Ishikawa (cell line): Measurements from ENCODE around the gene MCF2L2.

ENCODE experiments used
- CEBPB ChIP-seq: IDR thresholded peaks from 2 replicates; pipeline ENCODE4 v1.6.1; 2012
- CREB1 ChIP-seq: IDR thresholded peaks from 2 replicates; pipeline ENCODE4 v1.6.1; 2012; ENCODE audit warnings: low read depth
- EGR1 ChIP-seq: IDR thresholded peaks from 2 replicates; pipeline ENCODE4 v1.6.1; 2012
- EP300 ChIP-seq: IDR thresholded peaks from 2 replicates; pipeline ENCODE4 v1.6.1; 2012; ENCODE audit warnings: borderline replicate concordance
- FOXM1 ChIP-seq: IDR thresholded peaks from 2 replicates; pipeline ENCODE4 v1.6.1; 2012; ENCODE audit warnings: low read depth, borderline replicate concordance
- NFIC ChIP-seq: IDR thresholded peaks from 2 replicates; pipeline ENCODE4 v1.6.1; 2012
- RAD21 ChIP-seq: IDR thresholded peaks from 2 replicates; pipeline ENCODE4 v1.6.1; 2012; ENCODE audit warnings: low read depth
- REST ChIP-seq: IDR thresholded peaks from 2 replicates; pipeline ENCODE4 v1.6.1; 2012; ENCODE audit warnings: low read depth, mild to moderate bottlenecking
- TAF1 ChIP-seq: IDR thresholded peaks from 2 replicates; pipeline ENCODE4 v1.6.1; 2012; ENCODE audit warnings: low read depth, mild to moderate bottlenecking
- TCF12 ChIP-seq: IDR thresholded peaks from 2 replicates; pipeline ENCODE4 v1.6.1; 2012; ENCODE audit warnings: low read depth
- TEAD4 ChIP-seq: IDR thresholded peaks from 2 replicates; pipeline ENCODE4 v1.6.1; 2012
- USF1 ChIP-seq: IDR thresholded peaks from 2 replicates; pipeline ENCODE4 v1.6.1; 2012
- YY1 ChIP-seq: IDR thresholded peaks from 2 replicates; pipeline ENCODE4 v1.6.1; 2012; ENCODE audit warnings: low read depth
- ZBTB7A ChIP-seq: IDR thresholded peaks from 2 replicates; pipeline ENCODE4 v1.6.1; 2012; ENCODE audit warnings: low read depth
- TF ChIP-seq, protein P1 (sequence below): IDR thresholded peaks from 2 replicates; pipeline ENCODE4 v1.6.1; 2012

The MCF2L2 gene

GRCh38 chr3:183270344-183270743 lies 158.1 kb downstream of the MCF2L2 start:
- TF ChIP-seq TEAD4 (no peak), FOXM1 (no peak), USF1 (no peak), TCF12 (no peak), REST (no peak), ZBTB7A (no peak), EGR1 (no peak), YY1 (no peak), EP300 (no peak), CEBPB (no peak), NFIC (no peak), TAF1 (no peak), RAD21 (no peak), CREB1 (no peak)
- TF ChIP-seq, protein P1, sequence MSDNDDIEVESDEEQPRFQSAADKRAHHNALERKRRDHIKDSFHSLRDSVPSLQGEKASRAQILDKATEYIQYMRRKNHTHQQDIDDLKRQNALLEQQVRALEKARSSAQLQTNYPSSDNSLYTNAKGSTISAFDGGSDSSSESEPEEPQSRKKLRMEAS: no peak

GRCh38 chr3:183269345-183269744 lies 159.1 kb downstream of the MCF2L2 start:
- no peak for TF ChIP-seq USF1
- TF ChIP-seq ZBTB7A: no peak
- no peak for TF ChIP-seq TEAD4
- TF ChIP-seq TCF12: no peak
- no peak for TF ChIP-seq EP300
- TF ChIP-seq NFIC: no peak
- no peak for TF ChIP-seq CREB1
- no peak for TF ChIP-seq FOXM1
- TF ChIP-seq CEBPB: no peak
- no peak for TF ChIP-seq RAD21

- TF ChIP-seq CREB1 (no peak), ZBTB7A (no peak), CEBPB (no peak), RAD21 (no peak), REST (no peak), TCF12 (no peak), EP300 (no peak), NFIC (no peak), TEAD4 (no peak)
- TF ChIP-seq, protein P1: no peak
Observed at GRCh38 chr3:183268366-183268765, 160.1 kb downstream of the MCF2L2 start.

GRCh38 chr3:183267140-183267539 lies 161.3 kb downstream of the MCF2L2 start:
- no peak for TF ChIP-seq YY1
- no peak for TF ChIP-seq FOXM1
- no peak for TF ChIP-seq RAD21
- TF ChIP-seq, protein P1: no peak
- no peak for TF ChIP-seq CEBPB
- no peak for TF ChIP-seq ZBTB7A
- no peak for TF ChIP-seq TCF12
- TF ChIP-seq TEAD4: no peak

DNA sequence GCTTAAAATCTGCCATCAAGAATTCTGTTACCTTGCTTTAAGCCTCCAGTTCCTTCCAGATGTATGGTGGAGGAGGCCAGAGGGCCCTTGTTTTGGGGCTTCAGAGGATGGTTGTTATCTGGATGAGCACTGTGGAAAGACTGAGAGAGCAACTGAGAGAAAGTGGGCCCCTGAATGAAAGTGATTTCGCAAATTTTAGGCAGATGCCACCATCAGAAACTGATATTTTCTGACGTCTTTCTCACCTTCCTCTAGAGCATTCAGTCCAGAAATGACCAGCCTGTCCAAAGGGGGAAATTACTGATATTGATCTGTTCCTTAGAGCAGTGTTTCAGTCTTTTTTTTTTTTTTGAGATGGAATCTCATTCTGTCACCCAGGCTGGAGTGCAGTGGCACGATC lies 162.0 kb downstream of the MCF2L2 start:
- no peak for TF ChIP-seq EGR1
- no peak for TF ChIP-seq ZBTB7A
- no peak for TF ChIP-seq TCF12
- TF ChIP-seq TEAD4: no peak
- TF ChIP-seq REST: no peak
